ENCODE results near the gene UMOD.

GRCh38 chr16:20388854-20389253 is 36.3 kb upstream of the UMOD start:
- TF ChIP-seq, protein P1, sequence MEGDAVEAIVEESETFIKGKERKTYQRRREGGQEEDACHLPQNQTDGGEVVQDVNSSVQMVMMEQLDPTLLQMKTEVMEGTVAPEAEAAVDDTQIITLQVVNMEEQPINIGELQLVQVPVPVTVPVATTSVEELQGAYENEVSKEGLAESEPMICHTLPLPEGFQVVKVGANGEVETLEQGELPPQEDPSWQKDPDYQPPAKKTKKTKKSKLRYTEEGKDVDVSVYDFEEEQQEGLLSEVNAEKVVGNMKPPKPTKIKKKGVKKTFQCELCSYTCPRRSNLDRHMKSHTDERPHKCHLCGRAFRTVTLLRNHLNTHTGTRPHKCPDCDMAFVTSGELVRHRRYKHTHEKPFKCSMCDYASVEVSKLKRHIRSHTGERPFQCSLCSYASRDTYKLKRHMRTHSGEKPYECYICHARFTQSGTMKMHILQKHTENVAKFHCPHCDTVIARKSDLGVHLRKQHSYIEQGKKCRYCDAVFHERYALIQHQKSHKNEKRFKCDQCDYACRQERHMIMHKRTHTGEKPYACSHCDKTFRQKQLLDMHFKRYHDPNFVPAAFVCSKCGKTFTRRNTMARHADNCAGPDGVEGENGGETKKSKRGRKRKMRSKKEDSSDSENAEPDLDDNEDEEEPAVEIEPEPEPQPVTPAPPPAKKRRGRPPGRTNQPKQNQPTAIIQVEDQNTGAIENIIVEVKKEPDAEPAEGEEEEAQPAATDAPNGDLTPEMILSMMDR (conservative IDR thresholded peaks at IDR 0.05; ENCODE audit: low read depth, low read length) = no peak
- no peak for TF ChIP-seq EZH2 (IDR thresholded peaks at IDR 0.05; ENCODE audit: borderline replicate concordance, low read depth, low read length, poor library complexity, severe bottlenecking)

All from A673 (cell line).